ENCODE data around the gene CENPQ.

Gene CENPQ

DNA sequence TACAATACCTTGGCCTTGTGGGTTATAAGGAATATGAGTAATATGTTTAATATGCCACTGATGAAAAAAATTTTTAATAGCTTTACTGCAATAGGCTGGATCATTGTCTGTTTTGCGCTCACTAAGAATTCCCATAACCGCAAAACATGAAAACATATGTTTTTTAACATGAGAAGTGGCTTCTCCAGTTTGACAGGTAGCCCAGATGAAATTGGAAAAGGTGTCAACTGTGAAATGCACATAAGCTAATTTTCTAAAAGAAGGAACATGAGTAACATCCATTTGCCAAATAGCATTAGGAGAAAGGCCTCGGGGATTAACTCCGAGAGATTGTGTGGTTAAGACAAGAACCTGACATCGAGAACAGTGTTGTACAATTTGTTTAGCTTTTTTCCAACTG is 41.5 kb downstream of the CENPQ start:
- no peak for DNase-seq (ENCODE audit: low read depth)

DNA sequence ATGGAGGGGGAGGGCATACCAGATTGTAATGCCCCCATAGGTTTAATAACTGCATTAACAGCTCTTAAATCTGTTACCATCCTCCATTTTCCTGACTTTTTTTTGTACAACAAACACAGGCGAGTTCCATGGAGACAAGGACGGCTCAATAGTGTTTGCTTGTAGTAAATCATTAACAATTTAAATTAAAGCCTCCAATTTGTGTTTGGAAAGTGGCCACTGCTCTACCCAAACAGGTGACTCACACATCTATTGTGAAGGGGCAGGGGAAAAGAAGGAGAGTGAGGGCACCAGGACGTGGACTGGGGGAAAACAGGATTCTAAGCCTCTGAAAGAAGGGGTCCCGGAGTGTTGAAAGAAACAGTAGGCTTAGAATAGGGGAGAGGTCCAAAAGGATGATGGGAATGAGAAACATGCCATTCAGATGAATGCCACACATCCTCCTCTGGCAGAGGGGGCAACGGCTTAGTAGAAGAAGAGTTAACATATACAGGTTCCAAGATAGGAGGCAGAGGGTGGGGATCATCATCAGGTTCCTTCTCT is 43.5 kb downstream of the CENPQ start:
- DNase-seq (ENCODE audit: low read depth): no peak

DNA sequence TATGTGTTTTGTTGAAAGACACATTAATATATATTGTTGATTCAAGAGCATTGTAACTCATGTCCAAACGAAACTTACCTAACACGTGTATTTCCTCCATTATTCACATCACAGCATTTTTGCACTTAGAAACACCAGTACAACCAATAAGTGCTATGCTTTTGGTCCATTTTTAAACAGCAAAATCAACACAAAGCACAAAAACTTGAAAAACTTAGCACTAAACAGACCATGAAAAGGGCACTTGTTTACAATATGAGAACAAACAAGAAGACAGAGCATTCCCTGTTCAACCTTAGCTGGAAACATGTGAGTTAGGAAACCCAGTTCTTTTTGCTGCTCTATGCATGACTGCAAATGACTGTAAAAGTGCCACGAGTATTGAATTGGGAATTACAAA is 46.2 kb downstream of the CENPQ start:
- DNase-seq (ENCODE audit: low read depth): no peak

DNA sequence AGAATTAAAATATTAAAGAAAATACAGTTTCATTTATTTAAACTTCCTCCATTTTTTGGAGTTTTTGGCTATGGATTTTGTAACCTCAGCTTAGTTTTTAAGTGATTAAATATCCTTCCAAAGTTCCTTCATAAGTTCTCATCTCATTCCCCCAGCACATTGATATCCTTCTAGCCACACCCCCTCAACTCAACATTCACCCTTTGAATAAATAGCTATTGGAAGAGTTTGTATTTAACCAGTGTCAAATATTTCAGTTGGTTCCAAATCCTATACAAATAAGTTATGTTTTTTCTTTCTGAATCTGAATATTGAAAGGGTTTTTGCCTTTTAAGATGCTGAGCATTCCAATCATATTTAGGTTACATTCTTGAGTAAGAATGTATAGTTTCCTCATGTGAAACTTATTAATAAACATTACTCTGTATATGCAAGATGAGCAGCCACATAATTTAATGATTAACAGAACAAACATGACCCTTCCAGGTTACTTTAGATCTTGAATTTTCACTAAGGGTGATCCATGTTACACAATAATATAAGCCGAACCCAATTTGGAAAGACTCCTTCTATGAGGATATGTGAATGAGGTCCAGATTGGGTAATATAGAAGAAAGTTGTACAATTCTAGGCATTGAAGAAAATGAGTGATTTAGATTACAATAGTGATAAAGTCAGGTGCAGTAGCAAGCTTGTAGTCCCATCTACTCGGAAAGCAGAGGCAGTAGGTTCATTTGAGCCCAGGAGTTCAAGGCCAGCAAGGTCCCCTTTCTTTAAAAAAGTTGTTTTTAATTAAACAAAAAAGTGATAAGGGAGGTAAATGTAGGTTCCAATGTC is 50.2 kb downstream of the CENPQ start:
- DNase-seq (ENCODE audit: low read depth): no peak

DNA sequence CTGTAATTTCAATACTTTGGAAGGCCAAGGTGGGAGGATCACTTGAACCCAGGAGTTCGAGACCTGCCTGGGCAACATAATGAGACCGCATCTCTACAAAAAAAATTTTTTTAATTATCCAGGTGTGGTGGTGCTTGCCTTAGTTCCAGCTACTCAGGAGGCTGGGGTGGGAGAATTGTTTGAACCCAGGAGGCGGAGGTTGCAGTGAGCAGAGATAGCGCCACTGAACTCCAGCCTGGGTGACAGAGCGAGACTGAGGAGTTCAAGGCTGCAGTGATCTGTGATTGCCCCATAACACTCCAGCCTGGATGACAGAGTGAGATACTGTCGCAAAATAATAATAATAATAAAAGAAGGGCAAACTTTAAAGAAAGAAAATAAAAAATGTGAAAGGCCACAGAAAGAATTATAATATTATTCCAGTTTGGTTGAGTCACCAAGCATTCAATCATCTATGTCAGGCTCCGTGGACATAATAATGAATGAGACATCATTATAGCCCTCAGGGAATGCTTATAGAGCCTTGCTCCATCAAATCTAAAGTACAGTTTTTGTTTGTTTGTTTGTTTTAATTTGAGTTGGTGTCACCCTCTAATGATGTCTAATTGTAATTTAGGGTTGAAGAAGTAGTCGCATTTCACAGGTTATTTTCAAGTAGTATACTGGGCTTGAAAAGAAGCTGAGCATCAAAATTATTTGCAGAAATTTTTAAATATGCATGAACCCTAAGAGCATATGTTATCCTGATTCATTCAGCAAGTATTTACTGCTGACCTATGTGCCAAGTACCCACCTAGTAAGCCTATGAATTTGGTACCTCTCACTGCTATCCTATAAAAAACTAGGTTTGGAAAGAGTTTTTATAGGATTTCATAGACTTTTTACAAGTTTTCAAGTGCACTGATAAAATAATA is 51.7 kb downstream of the CENPQ start:
- DNase-seq (ENCODE audit: low read depth): no peak

DNA sequence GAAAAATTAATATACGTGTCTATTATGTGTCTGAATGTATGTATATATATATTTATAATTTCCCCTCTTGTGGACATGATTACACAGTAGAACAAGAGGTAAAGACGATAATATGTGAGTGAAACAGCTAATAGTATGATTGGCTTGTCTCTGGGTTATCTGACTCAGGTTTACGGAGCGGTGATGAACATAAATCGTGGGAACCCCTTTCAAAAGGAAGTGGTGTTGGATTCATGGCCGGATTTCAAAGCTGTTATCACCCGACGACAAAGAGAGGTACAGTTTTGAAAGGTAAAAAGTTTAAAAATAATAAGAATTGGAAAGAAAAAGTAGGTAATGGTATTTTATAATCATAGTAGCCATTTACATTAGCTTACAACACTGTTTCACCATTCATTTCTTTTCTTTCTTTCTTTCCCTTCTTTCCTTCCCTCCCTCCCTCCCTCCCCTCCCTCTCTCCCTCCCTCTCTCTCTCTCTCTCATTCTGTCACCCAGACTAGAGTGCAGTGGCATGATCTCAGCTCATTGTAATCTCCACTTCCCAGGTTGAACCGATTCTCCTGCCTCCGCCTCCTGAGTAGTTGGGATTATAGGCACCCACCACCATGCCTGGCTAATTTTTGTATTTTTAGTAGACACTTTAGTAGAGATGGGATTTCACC is 52.4 kb downstream of the CENPQ start:
- DNase-seq (ENCODE audit: low read depth): no peak

DNA sequence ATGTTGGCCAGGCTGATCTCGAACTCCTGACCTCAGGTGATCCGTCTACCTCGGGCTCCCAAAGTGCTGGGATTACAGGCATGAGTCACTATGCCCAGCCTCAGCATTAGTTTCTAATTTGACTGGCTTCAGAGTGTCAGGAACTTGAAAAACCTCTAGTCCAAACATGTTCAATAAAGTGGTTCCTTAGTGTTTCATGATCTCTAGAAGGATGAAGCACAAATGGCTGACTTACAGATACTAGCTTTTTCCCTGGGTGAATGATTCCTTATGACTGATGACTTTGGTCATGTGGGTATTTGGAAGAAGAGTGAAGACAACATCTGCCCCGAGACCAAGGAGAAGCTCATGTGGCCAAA is 53.0 kb downstream of the CENPQ start:
- DNase-seq (ENCODE audit: low read depth): no peak

DNA sequence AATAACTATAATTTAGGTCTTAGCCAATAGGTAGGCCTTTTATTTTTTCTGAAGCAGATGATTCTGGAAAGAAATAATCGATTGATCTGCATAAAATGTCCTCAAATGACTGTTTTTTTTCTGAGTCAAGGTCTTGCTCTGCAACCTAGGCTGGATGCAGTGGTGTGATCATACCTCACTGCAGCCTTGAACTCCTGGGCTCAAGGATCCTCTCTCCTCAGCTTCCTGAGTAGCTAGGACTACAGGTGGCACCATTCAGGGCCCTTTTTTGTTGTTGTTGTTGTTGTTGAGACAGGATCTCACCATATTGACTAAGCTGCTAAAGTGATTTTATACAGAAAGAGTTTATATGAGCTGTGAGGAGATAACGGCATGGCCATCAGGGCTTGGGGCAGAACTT is 54.7 kb downstream of the CENPQ start:
- no peak for DNase-seq (ENCODE audit: low read depth)

DNA sequence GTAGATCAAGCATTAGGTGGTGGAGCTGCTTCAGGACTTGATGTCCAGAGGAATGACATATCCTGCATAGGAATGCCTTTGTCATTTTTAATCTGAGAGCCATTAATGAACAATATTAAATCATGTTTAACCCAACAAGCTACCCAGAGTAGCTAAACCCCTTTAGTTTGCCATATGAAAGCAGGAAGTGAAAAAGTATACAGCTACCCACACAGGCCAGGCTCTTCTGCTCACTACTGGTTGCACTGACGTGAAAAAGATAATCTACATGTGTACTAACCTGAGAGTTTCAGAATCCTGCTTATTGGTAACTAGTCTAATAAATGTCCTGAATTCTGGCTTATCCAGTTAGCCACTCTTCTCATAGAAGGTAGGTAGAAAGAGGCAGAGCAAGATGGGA is 56.5 kb downstream of the CENPQ start:
- no peak for DNase-seq (ENCODE audit: low read depth)

DNA sequence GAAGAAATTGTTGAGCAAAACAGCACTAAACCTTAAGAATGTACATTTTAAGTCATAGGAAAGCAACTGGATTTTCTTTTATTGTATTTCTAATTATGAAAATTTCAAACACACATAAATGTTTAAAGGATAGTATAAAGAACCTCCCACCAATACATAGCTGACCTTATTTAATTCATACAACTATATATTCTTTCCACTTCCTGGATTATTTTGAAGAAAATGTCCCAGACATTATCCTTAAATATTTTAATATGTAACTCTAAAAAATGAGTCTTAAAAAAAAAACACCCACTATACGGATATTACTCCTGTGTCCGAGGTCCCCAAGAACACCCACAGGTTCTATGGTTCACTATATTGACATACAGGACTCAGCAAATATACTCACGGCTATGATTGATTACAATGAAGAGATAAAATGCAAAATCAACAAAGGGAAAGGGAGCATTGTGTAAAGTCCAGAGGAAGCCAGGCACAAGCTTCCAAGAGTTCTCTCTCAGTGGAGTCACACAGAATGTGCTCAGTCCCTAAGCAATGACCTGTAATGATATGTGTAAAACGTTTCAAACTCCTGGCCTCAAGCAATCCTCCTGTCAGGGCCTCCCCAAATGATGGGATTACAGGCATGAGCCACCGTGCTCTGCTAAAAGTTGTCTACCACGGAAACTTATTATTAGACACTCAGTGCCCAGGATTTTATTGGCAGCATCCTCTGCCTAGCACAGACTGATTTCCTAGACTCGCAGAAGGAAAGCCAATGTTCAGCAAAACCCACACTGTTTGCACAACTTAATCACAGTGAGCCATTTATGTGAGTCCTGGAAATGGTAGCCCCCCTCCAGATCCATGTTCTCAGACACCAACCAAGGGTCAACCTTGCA is 59.8 kb downstream of the CENPQ start:
- no peak for DNase-seq (ENCODE audit: low read depth)

DNA sequence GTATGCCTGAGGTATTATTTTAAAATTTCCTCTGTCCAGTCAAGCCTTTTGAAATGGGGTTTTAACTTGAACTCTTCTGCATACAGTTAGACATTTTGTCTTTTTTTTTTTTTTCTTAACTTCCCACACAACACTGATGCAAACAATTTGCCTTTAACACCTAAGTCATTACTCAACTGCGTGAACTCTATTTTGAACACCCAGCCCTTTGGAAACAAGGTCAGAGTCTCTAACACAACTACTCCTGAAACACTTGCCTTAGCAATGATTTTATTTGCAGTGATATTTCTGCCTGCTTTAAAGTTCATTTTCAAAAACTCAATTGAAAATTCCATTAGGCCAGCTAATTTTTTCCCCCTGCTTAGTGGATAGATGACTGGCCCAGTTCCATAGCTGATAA is 60.7 kb downstream of the CENPQ start:
- DNase-seq (ENCODE audit: low read depth): no peak

DNA sequence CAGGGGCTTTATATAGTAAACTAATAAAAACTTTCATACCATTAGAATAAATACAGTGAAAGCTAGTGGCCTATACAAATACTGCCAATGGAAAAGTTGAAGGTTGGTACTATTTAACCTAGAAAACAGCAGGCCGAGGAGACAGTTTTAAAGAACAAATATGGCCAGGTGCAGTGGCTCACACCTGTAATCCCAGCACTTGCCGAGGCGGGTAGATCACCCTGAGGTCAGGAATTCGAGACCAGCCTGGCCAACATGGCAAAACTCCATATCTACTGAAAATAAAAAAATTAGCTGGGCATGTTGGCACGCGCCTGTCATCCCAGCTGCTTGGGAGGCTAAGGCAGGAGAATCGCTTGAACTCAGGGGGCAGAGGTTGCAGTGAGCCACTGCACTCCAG is 61.4 kb downstream of the CENPQ start:
- DNase-seq (ENCODE audit: low read depth): no peak

DNA sequence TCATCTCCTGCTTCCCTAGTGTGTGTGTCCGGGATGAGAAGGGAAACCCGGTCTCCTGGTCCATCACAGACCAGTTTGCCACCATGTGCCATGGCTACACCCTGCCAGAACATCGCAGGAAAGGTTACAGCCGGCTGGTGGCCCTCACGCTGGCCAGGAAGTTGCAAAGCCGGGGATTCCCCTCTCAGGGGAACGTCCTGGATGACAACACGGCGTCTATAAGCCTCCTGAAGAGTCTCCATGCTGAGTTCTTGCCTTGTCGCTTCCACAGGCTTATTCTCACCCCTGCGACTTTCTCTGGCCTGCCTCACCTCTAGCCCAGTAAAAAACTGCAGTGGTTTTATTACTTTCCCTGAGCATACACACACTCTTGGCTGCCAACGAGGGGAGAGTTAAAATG is 63.4 kb downstream of the CENPQ start:
- no peak for DNase-seq (ENCODE audit: low read depth)

DNA sequence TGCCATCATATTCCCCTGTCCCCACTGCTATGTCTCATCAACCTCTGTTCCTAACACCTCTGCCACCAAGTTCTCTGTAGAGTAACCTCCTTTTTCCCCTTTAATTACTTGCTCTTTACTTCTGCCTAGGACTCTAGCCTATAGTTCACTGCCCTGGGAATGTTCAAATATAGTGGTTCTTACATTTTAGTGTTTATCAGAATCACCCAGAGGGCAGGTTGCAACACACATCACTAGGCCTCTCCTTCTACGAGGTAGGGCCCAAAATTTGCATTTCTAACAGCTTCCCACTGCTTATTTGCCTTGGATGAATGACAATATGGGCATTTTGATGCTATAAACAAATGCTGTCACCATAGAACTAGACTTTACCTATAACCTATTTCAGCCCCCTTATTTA is 64.2 kb downstream of the CENPQ start:
- DNase-seq (ENCODE audit: low read depth): no peak

DNA sequence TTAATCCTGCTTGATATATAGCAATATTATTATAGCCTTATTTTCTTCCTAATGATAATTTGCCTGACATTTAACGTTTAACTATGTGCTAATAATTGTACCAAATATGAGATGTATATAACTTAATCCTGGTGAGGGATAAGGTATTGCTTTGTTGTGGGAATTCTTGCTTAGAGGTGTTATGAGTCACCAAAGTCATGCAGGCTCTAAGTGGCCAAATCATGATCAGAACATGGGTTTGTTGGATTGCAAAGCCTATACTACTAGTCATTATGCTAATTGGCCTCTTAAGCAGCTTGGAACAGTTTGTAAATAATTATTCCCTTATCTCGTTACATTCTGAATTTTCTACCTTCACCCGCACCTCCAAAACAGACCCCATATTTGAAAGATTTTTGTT is 65.4 kb downstream of the CENPQ start:
- DNase-seq (ENCODE audit: low read depth): no peak

DNA sequence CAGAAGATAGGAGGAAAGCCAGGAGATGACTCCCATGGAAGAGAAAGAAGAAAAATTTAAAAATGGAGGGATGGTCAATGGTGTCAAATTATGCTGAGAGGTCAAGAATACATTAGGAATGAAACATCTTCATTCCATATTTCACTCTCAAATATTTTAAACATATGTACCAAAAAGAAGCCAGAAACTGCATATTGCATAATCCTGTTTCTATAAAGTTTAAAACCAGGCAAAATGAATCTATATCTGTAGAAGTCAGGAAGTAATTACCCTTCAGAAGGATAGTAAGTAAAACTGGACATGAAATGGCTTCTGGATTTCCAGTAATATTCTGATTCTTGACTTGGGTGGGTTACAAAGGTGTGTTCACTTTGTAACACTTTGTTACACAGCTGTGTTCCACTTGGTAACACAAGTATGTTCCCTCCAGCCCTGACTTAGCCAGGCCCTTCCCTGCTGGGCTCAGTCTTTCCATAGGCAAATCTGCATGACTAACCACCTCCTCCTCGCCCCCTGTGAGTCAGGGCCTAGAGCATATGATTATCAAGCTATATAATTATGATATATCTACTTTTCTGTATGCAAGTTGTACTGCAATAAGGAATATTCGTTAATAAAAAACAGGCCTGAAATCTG is 67.1 kb downstream of the CENPQ start:
- DNase-seq (ENCODE audit: low read depth): no peak

DNA sequence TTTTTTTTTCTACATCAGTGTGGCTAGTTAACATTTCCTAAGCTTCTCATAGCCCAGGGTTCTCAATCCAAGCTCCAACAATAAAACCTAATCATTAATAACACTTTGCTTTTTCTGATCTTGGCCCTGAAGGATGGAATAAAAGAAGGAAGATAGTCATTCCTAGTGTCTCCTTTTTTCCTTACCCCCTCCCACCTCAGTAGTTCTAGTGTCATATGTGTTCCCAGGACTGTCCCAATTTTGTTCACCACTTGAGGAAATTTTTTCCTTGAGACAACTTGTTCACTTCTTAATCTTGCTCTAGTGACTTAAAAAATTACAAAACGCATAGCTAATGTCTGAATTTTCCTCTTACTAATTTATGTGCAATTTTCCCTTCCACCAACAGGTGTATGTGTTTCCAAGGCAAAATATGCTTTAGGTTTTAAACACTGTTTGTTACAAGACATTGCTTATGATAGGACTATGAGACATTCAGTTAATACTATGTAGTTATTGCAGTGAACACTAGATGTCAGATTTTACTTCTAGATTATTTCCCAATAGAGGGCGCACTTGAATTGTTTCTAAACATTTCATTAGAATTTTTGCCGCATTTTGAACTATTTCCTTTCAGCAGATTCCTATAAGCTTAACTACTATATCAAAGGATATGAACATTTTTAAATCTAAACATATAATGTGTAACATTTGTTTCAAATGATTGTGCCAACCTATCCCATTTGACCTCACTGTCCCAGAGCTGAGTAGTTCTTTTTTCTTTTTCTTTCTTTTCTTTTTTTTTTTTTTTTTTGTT is 68.8 kb downstream of the CENPQ start:
- DNase-seq (ENCODE audit: low read depth): no peak

DNA sequence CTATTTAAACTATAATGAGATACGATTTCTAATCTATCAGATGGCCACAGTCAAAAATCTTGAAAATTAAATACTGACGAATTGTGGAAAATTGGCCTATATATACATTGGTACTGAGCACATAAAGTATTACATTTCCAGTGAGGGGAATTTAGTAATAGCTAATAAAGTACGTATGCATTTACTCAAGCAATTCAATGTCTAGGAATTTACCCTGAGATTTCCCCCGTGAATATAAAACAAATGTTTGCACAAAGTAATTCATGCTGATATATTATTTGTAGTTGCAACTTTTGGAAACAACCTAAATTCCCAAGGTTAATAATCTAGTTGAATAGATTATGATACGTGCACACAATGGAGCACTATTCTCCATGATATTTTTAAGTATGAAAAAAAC is 72.6 kb downstream of the CENPQ start:
- DNase-seq (ENCODE audit: low read depth): no peak

DNA sequence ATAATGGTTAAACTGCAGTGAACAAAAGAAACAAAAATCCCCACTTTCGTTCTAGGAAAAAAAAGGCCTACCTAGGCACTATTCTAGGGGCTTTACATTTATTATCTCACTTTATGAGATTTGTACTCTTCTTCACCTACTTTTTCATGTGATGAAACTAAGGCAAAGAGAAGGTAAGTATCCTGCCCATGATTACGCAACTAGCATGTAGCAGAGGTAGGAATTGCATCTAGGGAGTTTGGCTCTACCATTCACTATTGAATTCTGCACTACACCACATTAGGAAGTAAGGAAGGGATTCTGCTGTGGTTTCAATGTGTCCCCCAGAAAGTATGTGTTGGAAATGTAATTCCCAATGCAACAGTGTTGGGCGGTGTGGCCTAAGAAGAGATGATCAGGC is 75.9 kb downstream of the CENPQ start:
- DNase-seq (ENCODE audit: low read depth): no peak

DNA sequence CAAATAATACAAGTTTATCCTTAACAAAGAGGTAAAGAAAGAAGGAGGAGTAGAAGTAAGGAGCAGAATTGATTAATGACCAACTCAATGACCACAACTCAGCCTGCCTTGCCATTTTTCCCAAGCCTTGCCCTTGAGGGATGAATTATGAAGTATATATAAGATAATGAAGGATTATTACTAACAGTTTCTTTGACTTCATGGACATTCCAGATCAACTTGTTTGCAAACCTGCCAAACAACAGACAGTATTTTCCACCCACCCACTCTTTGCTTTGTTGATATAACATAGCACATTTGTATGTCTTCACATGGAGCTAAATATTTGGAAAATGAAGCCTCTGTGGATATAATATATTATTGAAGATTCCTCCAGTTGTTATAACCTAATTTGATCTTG is 77.4 kb downstream of the CENPQ start:
- no peak for DNase-seq (ENCODE audit: low read depth)
